Measurements from ENCODE around the gene BAG3. TPM values are rescaled to one million over a fixed set of nuclear protein-coding genes. Genes with fewer than 3 reads are reported as not detected.

The BAG3 gene
- 4.3 and 4.7 TPM in 2 replicates for total RNA-seq

GRCh38 chr10:119650692-119651513 is at the start of gene BAG3:
BAG3 (plus strand) TSS chr10:119651380; CDS start chr10:119651676, 296 bp downstream.
- H3K9me3 Mint-ChIP-seq: no peaks in the 10 kb centered on the region
- CTCF ChIA-PET: interaction anchor here (1.2 kb wide), 1 partner anchor 35 kb away, joined by 4 read pairs; no protein-coding TSS in a partner anchor
- POLR2A ChIA-PET: interaction anchor here (0.5 to 1.2 kb wide), 13 partner anchors 12 to 242 kb away, joined by 3 to 9 read pairs (median 4); partner anchors contain the start of genes INPP5F, MCMBP, RGS10 and SEC23IP

GRCh38 chr10:119602241-119603095 is 48.7 kb upstream of the BAG3 start:
- H3K4me1 Mint-ChIP-seq: peaks cover 8% of the 10 kb centered on the region
- no peak overlapping the region for H3K4me3 Mint-ChIP-seq
- H3K27ac Mint-ChIP-seq: no peak overlapping the region
- ChIA-PET POLR2A (interaction anchor here (0.5 to 0.7 kb wide), 3 partner anchors 80 to 91 kb away, joined by 3 to 4 read pairs (median 3); no protein-coding TSS in a partner anchor), CTCF (interaction anchor here (0.6 to 1.3 kb wide), 2 partner anchors 10 to 413 kb away, joined by 5 read pairs; no protein-coding TSS in a partner anchor)
- no peaks in the 10 kb centered on the region for H3K9me3 Mint-ChIP-seq
- H3K36me3 Mint-ChIP-seq (ENCODE audit: low read depth): peaks cover 5% of the 10 kb centered on the region
- ATAC-seq (ENCODE audit: low read depth): no peak
- no peak for TF ChIP-seq CTCF (IDR thresholded peaks at IDR 0.05)
- intact Hi-C loops (cut with micrococcal nuclease): no loop called here
- no peak for DNase-seq
- no peaks in the 10 kb centered on the region for H3K27me3 Mint-ChIP-seq

More at GRCh38 chr10:119650692-119651513, at the start of gene BAG3:
- H3K27me3 Mint-ChIP-seq: no peaks in the 10 kb centered on the region
- intact Hi-C loops (cut with micrococcal nuclease): loop anchor here (1.0 to 5.0 kb wide), 7 partner anchors 50 to 894 kb away; partner anchors contain the start of genes EIF3A and RGS10
- ATAC-seq (ENCODE audit: low read depth) (peak; percentile 93), DNase-seq (peak; percentile 73)
- H3K4me1 Mint-ChIP-seq: peaks cover 16% of the 10 kb centered on the region
- no peak for TF ChIP-seq CTCF (IDR thresholded peaks at IDR 0.05)
- H3K4me3 Mint-ChIP-seq: peak within 1 kb of the TSS; percentile 97
- H3K36me3 Mint-ChIP-seq (ENCODE audit: low read depth): peaks cover 3% of the 10 kb centered on the region
- peak within 1 kb of the TSS; percentile 95 for H3K27ac Mint-ChIP-seq

GRCh38 chr10:119604468-119604867 is 46.7 kb upstream of the BAG3 start:
- ATAC-seq (ENCODE audit: low read depth): no peak
- Mint-ChIP-seq H3K4me1 (peaks cover 3% of the 10 kb centered on the region), H3K27ac (no peak overlapping the region), H3K4me3 (no peak overlapping the region), H3K36me3 (ENCODE audit: low read depth) (no peaks in the 10 kb centered on the region), H3K27me3 (peaks cover 2% of the 10 kb centered on the region), H3K9me3 (no peaks in the 10 kb centered on the region)
- DNase-seq: no peak
- TF ChIP-seq CTCF (IDR thresholded peaks at IDR 0.05): no peak
- ChIA-PET POLR2A (interaction anchor here (0.7 kb wide), 2 partner anchors 14 to 37 kb away, joined by 3 to 5 read pairs; no protein-coding TSS in a partner anchor), CTCF (no interaction called here)
- intact Hi-C loops (cut with micrococcal nuclease): no loop called here

DNA sequence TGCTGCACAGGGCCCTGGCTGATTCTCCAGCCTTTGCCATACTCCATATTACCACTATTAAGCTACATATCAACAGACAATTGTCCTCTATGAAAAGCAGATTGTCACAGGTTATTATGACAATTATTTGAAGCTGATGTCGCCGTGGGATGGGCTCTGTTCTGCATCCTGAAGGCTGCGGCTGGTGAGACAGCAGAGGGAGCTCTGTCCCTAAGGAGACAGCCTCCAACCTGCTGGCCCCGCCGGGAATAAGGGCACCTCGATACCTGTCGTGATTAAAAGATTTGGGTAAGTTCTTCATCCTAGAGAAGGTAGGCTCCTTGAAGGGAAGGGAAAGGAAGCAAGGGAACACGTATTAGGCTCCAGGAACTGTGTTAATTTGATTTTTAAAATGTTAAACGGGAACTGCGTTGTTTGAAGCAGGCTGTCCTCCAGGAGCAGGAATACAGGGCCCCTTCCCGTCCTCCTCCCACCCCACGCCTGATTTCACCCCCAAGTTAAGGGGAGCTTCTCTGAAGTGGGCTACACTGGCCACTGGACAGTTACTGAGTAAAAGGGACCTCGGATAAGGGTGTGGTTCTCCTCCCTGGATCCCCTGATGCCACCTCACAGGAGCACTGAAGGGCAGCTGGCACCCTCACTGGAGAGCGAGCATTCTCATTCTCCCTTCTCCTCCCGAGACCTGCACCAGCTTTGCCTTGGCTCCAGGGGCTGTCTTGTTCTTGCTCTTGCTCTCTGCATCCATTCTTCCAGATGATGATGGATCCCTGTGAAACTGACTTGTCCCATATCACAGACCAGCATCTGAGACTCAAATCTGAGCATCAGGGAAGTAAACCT is 42.6 kb upstream of the BAG3 start:
- Mint-ChIP-seq H3K36me3 (ENCODE audit: low read depth) (no peaks in the 10 kb centered on the region), H3K27me3 (peaks cover 2% of the 10 kb centered on the region), H3K4me1 (peaks cover 3% of the 10 kb centered on the region), H3K27ac (no peak overlapping the region), H3K9me3 (no peaks in the 10 kb centered on the region), H3K4me3 (no peak overlapping the region)
- ChIA-PET CTCF (interaction anchor here (1.0 to 2.5 kb wide), 2 partner anchors 10 to 252 kb away, joined by 3 to 15 read pairs; no protein-coding TSS in a partner anchor), POLR2A (no interaction called here)
- DNase-seq (no peak), ATAC-seq (ENCODE audit: low read depth) (no peak)
- no peak for TF ChIP-seq CTCF (IDR thresholded peaks at IDR 0.05)
- intact Hi-C loops (cut with micrococcal nuclease): loop anchor here (1.0 to 2.0 kb wide), 2 partner anchors 251 to 728 kb away; no protein-coding TSS in a partner anchor

Measured in activated B cell treated with CpG ODN at 0.5 μM for 24 hours (primary cell).